GM19023 (cell line): ENCODE data around the gene PTCH1.
A peak's percentile ranks its signal among the peaks of the same experiment; 100 is the strongest.

Experiments
- ATAC-seq: cut with Tn5 transposase; IDR thresholded peaks from one replicate; pipeline ENCODE4 v1.9.1; 2021; ENCODE audit warnings: mild to moderate bottlenecking, moderate library complexity; ENCODE audit not compliant: unreplicated experiment

PTCH1 gene

DNA sequence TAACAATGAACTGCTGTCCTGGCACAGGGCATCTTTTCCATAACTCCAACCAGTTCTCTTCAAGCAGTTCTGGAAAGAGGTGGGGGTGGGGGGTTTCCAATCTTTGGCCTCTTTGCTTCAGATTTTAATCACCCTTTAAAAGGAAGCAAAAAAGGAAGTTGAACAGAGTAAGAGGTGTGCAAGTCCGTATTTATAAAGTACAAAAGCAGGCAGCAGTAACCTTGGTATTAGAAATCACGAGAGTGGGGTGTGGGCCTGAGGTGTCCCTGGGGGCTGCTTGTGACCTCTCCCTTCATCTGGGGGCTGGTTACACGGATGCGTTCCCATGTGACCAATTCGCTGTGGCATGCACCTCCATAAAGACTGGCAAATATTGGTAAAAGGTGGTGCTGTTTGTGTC is 70.5 kb downstream of the PTCH1 start:
- ATAC-seq = no peak

DNA sequence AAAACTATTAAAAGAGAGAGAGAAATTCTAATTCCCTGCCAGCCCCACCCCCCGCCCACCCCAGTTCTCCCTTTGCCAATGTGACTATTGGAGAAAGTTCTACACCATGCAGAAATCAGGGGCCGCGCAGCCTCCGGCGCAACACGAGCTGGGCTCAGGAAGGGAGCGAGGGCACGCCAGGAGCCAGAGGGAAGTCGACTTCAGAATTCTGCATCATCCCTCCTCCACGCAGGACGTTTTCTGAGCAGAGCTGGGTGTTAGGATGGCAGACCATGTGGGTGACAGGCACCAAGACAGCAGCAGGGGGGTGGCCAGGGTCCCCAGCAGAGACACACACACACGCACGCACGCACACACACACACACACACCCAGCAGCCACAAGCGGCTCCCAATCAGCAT is 72.6 kb downstream of the PTCH1 start:
- no peak for ATAC-seq

DNA sequence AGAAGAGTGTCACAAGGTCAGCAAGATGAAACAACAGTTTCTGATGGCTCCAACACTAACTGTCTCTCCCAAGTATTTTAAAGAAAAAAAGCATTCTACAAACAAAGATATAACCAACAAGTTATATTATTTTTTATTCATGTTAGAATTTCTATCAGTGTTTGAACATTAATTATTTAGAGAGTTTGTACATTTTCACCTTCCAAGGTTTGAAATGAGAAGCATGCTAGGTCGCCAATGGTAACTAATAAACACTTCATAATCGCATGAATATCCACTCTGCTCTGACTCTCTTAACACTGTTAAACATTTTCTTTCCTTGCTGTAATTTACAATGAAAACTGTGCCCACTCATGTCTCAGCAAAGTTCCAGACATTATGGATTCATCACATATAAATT is 73.5 kb downstream of the PTCH1 start:
- ATAC-seq = no peak

DNA sequence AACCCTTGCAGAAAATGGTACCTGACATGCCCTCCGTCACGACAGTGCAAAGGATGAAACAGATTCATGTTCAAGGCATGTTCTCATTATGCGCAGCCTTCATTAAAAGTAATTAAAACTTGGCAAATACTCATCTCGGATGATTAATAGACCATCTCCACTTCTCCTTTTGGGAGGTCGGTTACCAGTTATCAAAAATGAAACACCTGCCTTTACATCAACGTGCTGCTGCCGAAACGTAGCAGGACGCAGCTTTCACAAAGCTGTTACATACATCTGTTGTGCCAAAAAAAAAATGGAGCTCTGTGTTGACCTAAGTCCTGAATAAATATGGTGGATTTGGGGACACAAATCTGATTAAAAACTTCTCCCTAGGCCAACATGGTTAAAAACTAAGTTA is 75.7 kb downstream of the PTCH1 start:
- ATAC-seq = no peak

DNA sequence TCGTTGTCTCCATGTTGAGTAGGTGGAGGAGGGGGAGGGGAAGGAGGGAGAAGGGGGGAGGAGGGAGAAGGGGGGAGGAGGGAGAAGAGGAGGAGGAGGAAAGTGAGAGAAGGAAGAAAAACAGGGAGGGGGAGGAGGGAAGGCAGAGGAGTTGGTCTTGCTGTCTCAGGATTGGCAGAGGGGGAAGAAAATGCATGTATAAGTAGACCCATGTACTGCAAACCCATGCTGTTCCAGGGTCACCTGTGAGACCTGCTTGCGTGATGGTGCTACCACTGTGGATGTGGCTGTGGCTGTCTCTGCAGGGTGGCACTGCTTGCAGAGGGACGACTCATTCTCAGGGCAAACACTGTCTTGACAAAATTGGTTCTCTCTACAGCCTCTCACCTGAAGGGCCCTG is 76.3 kb downstream of the PTCH1 start:
- ATAC-seq = no peak

GRCh38 chr9:95438561-95439357 is 78.0 kb downstream of the PTCH1 start:
- ATAC-seq = no peak

DNA sequence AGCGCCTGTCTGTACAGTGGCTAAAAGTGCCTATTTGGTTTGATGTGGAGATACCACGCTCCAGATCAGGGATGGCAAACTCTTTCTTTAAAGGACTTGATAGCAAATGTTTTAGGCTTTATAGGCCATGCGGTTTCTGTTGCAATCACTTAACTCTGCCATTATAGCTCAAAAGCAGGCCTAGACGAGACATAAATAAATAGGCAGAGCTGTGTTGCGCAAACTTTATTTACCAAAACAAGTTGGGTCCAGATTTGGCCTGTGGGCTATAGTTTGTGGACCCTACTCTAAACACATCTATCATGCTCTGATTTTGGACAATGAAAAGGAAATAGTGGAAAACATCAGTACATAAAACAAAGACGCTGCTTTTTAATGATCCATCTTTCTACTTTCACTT is 79.2 kb downstream of the PTCH1 start:
- ATAC-seq = no peak

DNA sequence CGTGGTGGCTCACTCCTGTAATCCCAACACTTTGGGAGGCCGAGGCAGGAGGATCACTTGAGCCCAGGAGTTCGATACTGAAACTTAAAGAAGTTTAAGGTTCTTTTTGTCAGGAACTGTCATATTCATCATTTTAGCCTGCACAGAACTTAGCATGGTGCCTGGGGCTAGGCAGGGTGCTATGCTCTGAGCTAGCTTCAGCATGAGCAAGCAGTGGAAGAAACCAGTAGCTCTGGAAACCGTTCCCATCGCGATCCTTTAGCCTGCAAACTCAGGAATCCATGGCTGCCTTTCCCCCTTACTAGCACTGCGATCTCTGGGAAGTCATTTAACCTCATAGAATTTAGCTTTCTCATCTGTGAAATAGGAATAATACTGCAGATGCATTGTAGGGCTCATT is 80.4 kb downstream of the PTCH1 start:
- ATAC-seq = no peak

DNA sequence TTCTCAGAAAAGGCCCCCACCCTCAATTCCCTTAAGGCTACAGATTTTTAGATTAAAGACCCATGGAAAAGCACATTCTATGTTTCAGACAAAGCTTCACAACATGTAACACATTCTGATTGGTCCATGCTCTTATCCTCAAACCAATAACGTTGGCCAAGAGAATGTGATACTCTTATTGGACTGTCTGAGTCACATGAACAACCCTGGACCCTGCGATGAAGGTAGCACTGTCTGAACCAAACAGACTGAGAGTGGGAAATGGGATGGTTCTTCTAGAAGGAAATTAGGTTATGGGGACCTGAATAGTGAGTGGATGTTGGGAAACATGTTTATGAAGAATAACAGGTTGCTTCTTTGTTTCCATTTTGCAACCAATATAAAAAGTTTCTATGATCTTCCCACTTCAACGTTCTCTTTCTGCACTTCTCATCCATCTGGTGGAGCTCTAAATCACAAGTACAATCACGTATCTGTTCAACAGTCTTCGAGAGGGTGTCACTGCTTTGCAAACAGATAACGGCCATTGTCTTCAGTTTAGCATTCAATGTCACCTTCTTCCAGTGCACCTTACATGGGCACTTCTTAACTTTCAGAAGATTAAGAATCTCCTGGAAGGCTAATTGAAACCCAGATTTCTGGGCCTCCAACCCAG is 81.6 kb downstream of the PTCH1 start:
- no peak for ATAC-seq

DNA sequence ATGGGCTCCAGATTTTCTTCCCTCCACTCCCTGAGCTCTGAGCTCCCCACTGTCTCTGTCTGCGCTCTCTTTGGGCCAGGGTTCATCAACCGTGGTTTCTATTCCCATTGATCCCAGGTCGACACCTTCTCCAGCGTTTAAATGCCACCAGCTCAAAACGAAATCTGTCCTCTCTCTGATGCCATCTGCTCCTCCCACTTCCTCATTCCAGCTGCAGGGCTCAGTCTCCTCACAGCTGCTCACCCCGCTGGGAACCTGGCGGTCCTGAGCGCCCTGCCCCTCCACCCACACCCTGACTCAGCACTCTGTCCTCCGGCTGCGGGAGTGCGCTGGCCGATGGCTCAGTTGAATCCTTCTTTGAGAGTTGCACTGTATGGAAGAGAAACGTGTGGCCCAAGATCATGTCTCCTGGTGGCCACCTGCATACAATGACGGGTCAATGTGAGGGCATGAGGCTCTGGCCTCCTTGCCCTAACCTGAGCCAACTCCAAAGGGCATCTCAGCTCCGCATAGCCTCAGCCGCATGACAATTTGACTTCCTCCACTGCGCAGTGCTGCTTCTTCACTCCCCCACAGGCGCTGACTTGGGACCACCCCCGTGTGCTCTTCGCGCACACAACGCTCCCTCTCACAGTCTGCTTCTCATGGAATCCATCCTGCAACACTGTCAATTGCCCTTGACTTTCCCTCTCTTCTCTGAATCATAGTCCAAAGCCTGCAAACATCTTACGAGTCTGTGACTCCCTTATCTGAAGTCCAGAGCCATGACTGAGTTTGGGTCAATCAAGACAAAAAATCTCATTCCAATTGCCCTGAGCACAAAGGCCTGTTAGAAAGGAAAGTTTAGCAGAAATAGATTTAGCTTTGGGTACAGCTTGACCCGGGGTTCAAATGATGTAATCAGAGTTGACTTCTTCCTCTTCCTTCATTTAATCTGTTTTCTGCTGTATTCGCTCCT is 82.4 kb downstream of the PTCH1 start:
- ATAC-seq = no peak

GRCh38 chr9:95433096-95433819 is 83.5 kb downstream of the PTCH1 start:
- no peak for ATAC-seq

GRCh38 chr9:95431286-95431685 is 85.5 kb downstream of the PTCH1 start:
- ATAC-seq = no peak

GRCh38 chr9:95429948-95430620 is 86.7 kb downstream of the PTCH1 start:
- no peak for ATAC-seq

DNA sequence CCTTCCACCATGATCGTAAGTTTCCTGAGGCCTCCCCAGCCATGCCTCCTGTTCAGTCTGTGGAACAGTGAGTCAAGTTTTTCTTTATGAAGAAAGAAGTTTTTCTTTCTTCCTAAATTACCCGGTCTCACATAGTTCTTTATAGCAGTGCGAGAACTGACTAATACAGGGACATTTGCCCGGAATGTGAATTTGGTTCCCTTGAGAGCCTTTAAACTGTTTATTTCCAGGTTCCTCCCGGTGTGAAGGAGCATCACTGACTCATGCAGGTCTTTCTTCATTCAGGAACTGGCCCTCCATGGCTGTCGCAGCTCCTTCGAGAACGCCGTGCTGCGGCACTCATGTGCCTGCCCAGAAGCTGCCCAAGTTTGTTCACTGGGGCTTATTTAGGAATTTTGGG is 87.7 kb downstream of the PTCH1 start:
- ATAC-seq = no peak

DNA sequence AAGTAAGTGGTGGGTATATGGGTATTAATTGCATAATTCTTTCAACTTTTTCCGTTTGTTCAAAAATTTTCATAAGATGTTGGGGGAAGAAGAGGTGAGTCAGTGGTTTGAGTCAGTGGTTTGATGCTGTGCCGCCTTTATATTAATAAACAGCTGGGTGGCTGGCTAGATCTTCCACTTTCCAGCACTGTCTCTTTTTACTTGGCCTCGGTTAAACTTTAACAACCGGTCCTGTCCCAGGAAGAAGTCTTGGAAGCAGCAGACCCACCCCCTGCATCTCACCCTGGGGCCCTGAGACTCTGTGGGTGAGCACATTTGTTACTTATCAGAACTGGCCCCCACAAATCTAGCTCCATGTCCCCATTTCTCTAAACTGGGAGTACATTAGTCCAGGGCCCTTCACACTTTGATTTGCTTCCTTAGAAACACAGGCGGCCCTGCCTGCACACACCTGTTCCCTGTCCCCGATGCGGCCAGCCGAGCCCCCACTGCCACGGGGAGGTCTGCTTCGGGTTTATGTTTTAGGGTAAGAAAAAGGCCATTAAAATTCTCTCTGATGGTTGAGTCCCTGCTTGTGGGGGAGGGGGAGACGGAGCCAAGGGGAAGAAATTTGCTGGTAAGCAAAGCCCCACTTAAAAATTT is 90.7 kb downstream of the PTCH1 start:
- ATAC-seq = peak; percentile 7

DNA sequence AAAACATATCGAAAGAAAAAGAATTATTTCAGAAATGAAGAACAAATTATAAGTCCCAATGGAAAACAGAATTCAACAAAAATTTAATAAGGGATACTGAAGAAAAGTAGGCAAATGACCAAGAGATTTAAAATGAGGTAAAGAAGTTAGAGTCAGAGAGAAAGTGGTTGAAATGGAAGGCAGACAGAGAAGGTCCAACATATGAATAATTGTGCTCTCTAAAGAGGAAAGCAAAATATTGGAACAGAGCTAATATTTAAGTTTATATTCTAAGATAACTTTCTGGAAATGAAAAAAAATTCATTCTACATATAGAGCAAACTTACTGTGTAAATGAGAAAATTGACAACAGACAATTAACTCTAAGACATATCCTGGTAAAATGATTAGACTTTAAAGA is 94.1 kb downstream of the PTCH1 start:
- no peak for ATAC-seq

DNA sequence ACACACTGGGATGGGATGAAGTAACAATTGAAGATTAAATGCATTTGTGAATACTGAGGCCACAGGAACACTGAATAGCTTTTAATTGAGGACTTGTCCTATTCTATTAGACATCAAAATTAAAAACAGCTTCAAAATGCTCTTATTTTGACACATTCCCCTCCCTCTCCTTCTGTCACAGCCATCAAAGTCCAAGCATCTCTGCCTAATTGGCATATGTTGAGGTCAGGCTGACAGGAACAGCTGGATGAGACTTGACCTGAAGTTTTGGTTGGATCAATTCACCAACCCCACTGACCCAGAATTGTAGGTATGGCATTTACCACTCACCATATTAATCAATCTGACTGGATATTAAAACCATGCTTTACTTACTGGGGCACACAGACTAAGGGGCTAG is 96.3 kb downstream of the PTCH1 start:
- ATAC-seq = no peak

DNA sequence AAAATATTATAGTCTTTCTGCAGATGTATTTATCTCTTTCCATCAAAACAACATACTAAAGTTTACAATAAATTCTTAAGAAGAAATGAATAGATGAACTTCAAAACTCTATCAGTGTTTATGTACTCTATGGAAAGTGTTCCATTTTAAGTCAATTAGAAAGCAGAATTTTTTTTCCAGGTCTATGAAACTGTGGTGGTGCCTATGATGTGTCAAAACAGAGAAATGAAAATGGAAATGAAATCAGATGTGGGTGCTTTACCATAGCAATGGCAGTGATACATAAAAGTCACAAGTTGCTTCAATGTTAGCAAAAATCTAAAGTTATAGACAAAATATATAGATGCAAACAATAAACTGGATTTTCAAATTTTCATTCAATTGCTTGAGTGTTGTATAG is 97.3 kb downstream of the PTCH1 start:
- ATAC-seq = no peak

GRCh38 chr9:95415158-95415557 is 101.6 kb downstream of the PTCH1 start:
- no peak for ATAC-seq

GRCh38 chr9:95413793-95414192 is 103.0 kb downstream of the PTCH1 start:
- no peak for ATAC-seq
